ENCODE measurements around the gene SLC19A1.

The SLC19A1 gene

GRCh38 chr21:45543710-45544448 is 1.6 kb upstream of the SLC19A1 start:
- no peak for FAIRE-seq

GRCh38 chr21:45543371-45543709 is 1.1 kb upstream of the SLC19A1 start:
- no peak for FAIRE-seq

GRCh38 chr21:45542667-45543370 is 579 bp upstream of the SLC19A1 start:
- FAIRE-seq = no peak

GRCh38 chr21:45541221-45542039 is 810 bp downstream of the SLC19A1 start:
- no peak for FAIRE-seq

GRCh38 chr21:45540601-45540970 is 1.7 kb downstream of the SLC19A1 start:
- FAIRE-seq = no peak

GRCh38 chr21:45539796-45540600 is 2.2 kb downstream of the SLC19A1 start:
- no peak for FAIRE-seq

- FAIRE-seq = no peak
Observed at GRCh38 chr21:45539046-45539795, 3.0 kb downstream of the SLC19A1 start.

GRCh38 chr21:45538381-45539045 is 3.7 kb downstream of the SLC19A1 start:
- FAIRE-seq = no peak

- no peak for FAIRE-seq
Observed at GRCh38 chr21:45537746-45538291, 4.4 kb downstream of the SLC19A1 start.

- FAIRE-seq = no peak
Observed at GRCh38 chr21:45537111-45537745, 5.0 kb downstream of the SLC19A1 start.

GRCh38 chr21:45536301-45537081 is 5.7 kb downstream of the SLC19A1 start:
- no peak for FAIRE-seq

- FAIRE-seq = no peak
Observed at GRCh38 chr21:45535341-45536081, 6.7 kb downstream of the SLC19A1 start.

- no peak for FAIRE-seq
Observed at GRCh38 chr21:45534636-45535331, 7.5 kb downstream of the SLC19A1 start.

- no peak for FAIRE-seq
Observed at GRCh38 chr21:45533846-45534635, 8.2 kb downstream of the SLC19A1 start.

GRCh38 chr21:45533361-45533845 is 8.8 kb downstream of the SLC19A1 start:
- no peak for FAIRE-seq

- no peak for FAIRE-seq
Observed at GRCh38 chr21:45532826-45533360, 9.3 kb downstream of the SLC19A1 start.
